Neural cell (in vitro differentiated cells): Measurements from ENCODE around the gene LIX1L. TPM values are rescaled to one million over a fixed set of nuclear protein-coding genes. Genes with fewer than 3 reads are reported as not detected.

ENCODE experiments used
- H2AFZ ChIP-seq: fragments of 200-600, 300-800 bp; sonication (generic), shearing (Covaris generic); 2 replicates; pipeline ENCODE4 v1.6.0; 2014; ENCODE audit warnings: low read depth, mild to moderate bottlenecking, antibody characterized with exemption, low read length, moderate library complexity
- H3F3A ChIP-seq: fragments of 200-600 bp; shearing (Covaris generic); 2 replicates; pipeline ENCODE4 v1.6.1; 2016; ENCODE audit warnings: mild to moderate bottlenecking, moderate library complexity, mixed read lengths, antibody characterized with exemption, low read length; ENCODE audit not compliant: insufficient read depth, poor library complexity, severe bottlenecking
- H3K27ac ChIP-seq: fragments of 200-600, 300-800 bp; sonication (generic), shearing (Covaris generic); 2 replicates; pipeline ENCODE4 v1.5.1; 2014; ENCODE audit warnings: mild to moderate bottlenecking, low read length, moderate library complexity
- H3K27me3 ChIP-seq: fragments of 300-800, 200-600 bp; sonication (generic), shearing (Covaris generic); 2 replicates; pipeline ENCODE4 v1.6.0; 2014; ENCODE audit warnings: mild to moderate bottlenecking, low read depth, low read length, moderate library complexity; ENCODE audit not compliant: insufficient read depth
- H3K36me3 ChIP-seq: fragments of 300-800, 200-600 bp; sonication (generic), shearing (Covaris generic); 2 replicates; pipeline ENCODE4 v1.5.1; 2014; ENCODE audit warnings: mild to moderate bottlenecking, antibody characterized with exemption, low read length, moderate library complexity; ENCODE audit not compliant: insufficient read depth
- H3K4me2 ChIP-seq: fragments of 300-800, 200-600 bp; sonication (generic), shearing (Covaris generic); 2 replicates; pipeline ENCODE4 v1.6.0; 2014; ENCODE audit warnings: mild to moderate bottlenecking, low read length
- H3K4me3 ChIP-seq: fragments of 300-800, 200-600 bp; sonication (generic), shearing (Covaris generic); 2 replicates; pipeline ENCODE4 v1.5.1; 2014; ENCODE audit warnings: mild to moderate bottlenecking, low read length, moderate library complexity
- H3K79me2 ChIP-seq: fragments of 200-600 bp; shearing (Covaris generic); replicated peaks from 2 replicates; pipeline ENCODE4 v1.6.0; 2014; ENCODE audit warnings: mild to moderate bottlenecking, low read length, moderate library complexity; ENCODE audit not compliant: insufficient read depth
- H3K9ac ChIP-seq: fragments of 300-800, 200-600 bp; sonication (generic), shearing (Covaris generic); 2 replicates; pipeline ENCODE4 v1.6.1; 2016; ENCODE audit warnings: mild to moderate bottlenecking, low read length, mixed read lengths
- H3K9me2 ChIP-seq: fragments of 200-600 bp; shearing (Covaris generic); 2 replicates; pipeline ENCODE4 v1.6.1; 2016; ENCODE audit warnings: mild to moderate bottlenecking, low read length, mixed read lengths; ENCODE audit not compliant: insufficient read depth
- H3K9me3 ChIP-seq: fragments of 200-600, 300-800 bp; sonication (generic), shearing (Covaris generic); 2 replicates; pipeline ENCODE4 v1.6.1; 2016; ENCODE audit warnings: mild to moderate bottlenecking, mixed run types, low read length, moderate library complexity, mixed read lengths
- H4K20me1 ChIP-seq: fragments of 200-600 bp; shearing (Covaris generic); 2 replicates; pipeline ENCODE4 v1.6.1; 2016; ENCODE audit warnings: mild to moderate bottlenecking, mixed run types; ENCODE audit not compliant: insufficient read depth
- EP300 ChIP-seq: fragments of 450-650 bp; conservative IDR thresholded peaks from 2 replicates; pipeline ENCODE4 v1.6.1; 2014; ENCODE audit warnings: antibody characterized with exemption, mild to moderate bottlenecking, moderate library complexity; ENCODE audit not compliant: poor library complexity, severe bottlenecking
- EZH2 ChIP-seq: fragments of 200-600, 300-800 bp; shearing (Covaris generic), sonication (generic); IDR thresholded peaks from 2 replicates; pipeline ENCODE4 v1.6.1; 2014; ENCODE audit warnings: antibody characterized with exemption, low read length, borderline replicate concordance, mild to moderate bottlenecking; ENCODE audit not compliant: insufficient read depth, poor library complexity, severe bottlenecking
- MXI1 ChIP-seq: fragments of 450-650 bp; conservative IDR thresholded peaks from 2 replicates; pipeline ENCODE4 v1.6.1; 2014; ENCODE audit warnings: antibody characterized with exemption, mild to moderate bottlenecking; ENCODE audit not compliant: poor library complexity, severe bottlenecking
- POLR2AphosphoS5 ChIP-seq: IDR thresholded peaks from 2 replicates; pipeline ENCODE4 v1.6.1; 2012
- RAD21 ChIP-seq: fragments of 450-650 bp; conservative IDR thresholded peaks from 2 replicates; pipeline ENCODE4 v1.6.1; 2014; ENCODE audit warnings: antibody characterized with exemption, mild to moderate bottlenecking, moderate library complexity
- SMC3 ChIP-seq: fragments of 450-650 bp; conservative IDR thresholded peaks from 2 replicates; pipeline ENCODE4 v1.6.1; 2014; ENCODE audit warnings: antibody characterized with exemption, mild to moderate bottlenecking, moderate library complexity; ENCODE audit not compliant: poor library complexity
- TAF1 ChIP-seq: IDR thresholded peaks from 2 replicates; pipeline ENCODE4 v1.6.1; 2012; ENCODE audit warnings: low read depth
- polyA plus RNA-seq: library from polyadenylated mRNA; depleted of rRNA; stranded (reverse); fragments of >200 nt; gene quantifications from 2 replicates; pipeline ENCODE4 v1.2.3, GENCODE V29; 2014
- TF ChIP-seq, protein P1 (sequence below): fragments of 450-650 bp; IDR thresholded peaks from 2 replicates; pipeline ENCODE4 v1.5.1; 2014; ENCODE audit warnings: antibody characterized with exemption, mild to moderate bottlenecking, moderate library complexity; ENCODE audit not compliant: poor library complexity, severe bottlenecking
- TF ChIP-seq, protein P2 (sequence below): IDR thresholded peaks from 2 replicates; pipeline ENCODE4 v1.6.1; 2012; ENCODE audit warnings: borderline replicate concordance

Gene LIX1L
- polyA plus RNA-seq, 1 donor from 2014 or later, result 17.0 TPM

DNA sequence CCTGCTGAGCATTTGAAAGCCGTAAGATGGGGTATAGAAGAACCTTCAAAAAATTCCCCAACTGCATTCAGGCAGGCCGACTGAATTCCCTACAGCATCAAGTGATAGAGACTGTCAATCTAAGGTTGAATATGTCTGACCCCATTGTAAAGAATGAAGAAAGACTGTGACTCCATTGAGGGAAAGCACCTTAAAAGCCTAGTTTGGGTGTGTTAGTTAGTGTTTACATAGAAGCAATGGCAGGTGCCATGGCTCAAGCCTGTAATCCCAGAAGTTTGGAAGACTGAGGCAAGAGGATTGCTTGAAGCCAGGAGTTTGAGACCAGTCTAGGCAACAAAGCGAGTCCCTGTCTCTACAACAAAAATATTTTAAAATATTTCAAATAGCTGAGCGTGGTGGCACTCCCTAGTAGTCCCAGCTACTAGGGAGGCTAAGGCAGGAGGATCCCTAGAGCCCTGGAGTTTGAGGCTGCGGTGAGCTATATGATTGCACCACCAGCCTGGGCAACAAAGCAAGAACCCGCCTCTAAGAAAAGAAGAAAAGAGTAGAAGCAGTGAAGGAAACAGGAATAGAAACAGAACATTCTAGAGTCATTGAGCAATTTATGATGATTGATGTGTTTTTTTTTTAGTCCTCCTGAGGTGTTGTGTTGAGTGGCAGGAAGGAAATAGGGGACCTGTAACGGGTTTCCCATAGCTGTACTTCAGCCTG, 22.1 kb upstream of the LIX1L start (continued):
- TF ChIP-seq, protein P1, sequence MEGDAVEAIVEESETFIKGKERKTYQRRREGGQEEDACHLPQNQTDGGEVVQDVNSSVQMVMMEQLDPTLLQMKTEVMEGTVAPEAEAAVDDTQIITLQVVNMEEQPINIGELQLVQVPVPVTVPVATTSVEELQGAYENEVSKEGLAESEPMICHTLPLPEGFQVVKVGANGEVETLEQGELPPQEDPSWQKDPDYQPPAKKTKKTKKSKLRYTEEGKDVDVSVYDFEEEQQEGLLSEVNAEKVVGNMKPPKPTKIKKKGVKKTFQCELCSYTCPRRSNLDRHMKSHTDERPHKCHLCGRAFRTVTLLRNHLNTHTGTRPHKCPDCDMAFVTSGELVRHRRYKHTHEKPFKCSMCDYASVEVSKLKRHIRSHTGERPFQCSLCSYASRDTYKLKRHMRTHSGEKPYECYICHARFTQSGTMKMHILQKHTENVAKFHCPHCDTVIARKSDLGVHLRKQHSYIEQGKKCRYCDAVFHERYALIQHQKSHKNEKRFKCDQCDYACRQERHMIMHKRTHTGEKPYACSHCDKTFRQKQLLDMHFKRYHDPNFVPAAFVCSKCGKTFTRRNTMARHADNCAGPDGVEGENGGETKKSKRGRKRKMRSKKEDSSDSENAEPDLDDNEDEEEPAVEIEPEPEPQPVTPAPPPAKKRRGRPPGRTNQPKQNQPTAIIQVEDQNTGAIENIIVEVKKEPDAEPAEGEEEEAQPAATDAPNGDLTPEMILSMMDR, result no peak
- no peak for TF ChIP-seq SMC3

DNA sequence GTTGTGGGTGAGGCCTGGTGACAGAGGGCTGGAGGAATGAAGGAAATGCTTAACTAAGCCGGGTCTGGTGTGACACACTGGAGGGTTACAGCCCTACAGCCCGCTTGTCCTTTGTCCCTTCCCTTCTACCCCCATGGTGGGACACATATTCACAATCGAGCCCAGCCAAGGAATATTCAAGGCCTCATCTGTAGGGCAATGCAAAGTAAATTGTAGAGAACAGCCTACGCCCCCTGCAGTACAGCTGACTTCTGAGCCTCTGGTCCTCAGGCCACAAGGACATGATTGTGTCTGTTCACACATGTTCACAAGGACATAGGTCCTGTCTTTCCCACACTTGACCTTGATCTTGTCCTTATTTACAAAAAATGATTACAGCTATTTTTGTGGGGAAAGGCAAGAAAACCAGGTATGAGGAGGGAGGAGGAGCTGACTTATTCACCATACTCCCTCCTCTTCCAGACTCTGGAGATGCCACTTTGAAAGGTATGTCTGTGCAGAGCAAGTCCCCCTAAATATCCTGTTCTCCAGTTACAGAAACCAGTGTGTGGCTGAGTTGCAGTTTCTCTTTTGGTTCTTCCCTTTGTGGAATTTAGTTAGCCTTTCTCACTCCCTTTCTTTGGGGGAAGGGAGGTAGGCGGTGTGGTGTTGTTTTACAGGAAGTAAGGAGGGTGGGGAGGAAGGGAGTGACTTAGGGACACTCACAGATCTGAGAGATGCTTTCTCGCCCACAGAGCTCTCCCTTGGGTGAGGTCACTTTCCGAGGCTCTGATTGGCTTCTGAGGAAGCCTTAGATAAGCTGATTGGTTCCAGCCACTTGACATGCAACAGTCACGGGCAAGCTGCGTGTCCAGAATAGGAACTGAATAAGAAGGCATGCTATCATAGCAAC, 21.3 kb upstream of the LIX1L start:
- H3F3A ChIP-seq, result no peaks in the 10 kb centered on the region
- no peaks in the 10 kb centered on the region for H3K79me2 ChIP-seq
- peak overlapping the region; percentile 33 for H3K4me2 ChIP-seq
- H3K36me3 ChIP-seq, result no peaks in the 10 kb centered on the region
- TF ChIP-seq, protein P2, sequence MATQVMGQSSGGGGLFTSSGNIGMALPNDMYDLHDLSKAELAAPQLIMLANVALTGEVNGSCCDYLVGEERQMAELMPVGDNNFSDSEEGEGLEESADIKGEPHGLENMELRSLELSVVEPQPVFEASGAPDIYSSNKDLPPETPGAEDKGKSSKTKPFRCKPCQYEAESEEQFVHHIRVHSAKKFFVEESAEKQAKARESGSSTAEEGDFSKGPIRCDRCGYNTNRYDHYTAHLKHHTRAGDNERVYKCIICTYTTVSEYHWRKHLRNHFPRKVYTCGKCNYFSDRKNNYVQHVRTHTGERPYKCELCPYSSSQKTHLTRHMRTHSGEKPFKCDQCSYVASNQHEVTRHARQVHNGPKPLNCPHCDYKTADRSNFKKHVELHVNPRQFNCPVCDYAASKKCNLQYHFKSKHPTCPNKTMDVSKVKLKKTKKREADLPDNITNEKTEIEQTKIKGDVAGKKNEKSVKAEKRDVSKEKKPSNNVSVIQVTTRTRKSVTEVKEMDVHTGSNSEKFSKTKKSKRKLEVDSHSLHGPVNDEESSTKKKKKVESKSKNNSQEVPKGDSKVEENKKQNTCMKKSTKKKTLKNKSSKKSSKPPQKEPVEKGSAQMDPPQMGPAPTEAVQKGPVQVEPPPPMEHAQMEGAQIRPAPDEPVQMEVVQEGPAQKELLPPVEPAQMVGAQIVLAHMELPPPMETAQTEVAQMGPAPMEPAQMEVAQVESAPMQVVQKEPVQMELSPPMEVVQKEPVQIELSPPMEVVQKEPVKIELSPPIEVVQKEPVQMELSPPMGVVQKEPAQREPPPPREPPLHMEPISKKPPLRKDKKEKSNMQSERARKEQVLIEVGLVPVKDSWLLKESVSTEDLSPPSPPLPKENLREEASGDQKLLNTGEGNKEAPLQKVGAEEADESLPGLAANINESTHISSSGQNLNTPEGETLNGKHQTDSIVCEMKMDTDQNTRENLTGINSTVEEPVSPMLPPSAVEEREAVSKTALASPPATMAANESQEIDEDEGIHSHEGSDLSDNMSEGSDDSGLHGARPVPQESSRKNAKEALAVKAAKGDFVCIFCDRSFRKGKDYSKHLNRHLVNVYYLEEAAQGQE, result peak; percentile 66
- TF ChIP-seq TAF1, result peak; percentile 45
- TF ChIP-seq EZH2, result no peak
- TF ChIP-seq POLR2AphosphoS5, result peak; percentile 61
- TF ChIP-seq, protein P1, result peak; percentile 14
- no peak for TF ChIP-seq RAD21
- no peak for TF ChIP-seq SMC3
- no peak for TF ChIP-seq MXI1
- TF ChIP-seq EP300, result no peak
- H4K20me1 ChIP-seq, result no peaks in the 10 kb centered on the region
- no peak overlapping the region for H2AFZ ChIP-seq
- no peaks in the 10 kb centered on the region for H3K9me2 ChIP-seq
- peak overlapping the region; percentile 49 for H3K4me3 ChIP-seq
- H3K9me3 ChIP-seq, result no peaks in the 10 kb centered on the region
- peak overlapping the region; percentile 60 for H3K9ac ChIP-seq
- no peaks in the 10 kb centered on the region for H3K27me3 ChIP-seq
- peak overlapping the region; percentile 90 for H3K27ac ChIP-seq
